LNCaP clone FGC (cell line): ENCODE measurements around the gene ZSCAN20.

Experiments used
- DNase-seq: peaks from one replicate; pipeline ENCODE4 v3.0.0-alpha.2; 2011; ENCODE audit warnings: low read depth
- H3K4me3 ChIP-seq: 2 replicates; pipeline ENCODE4 v1.5.1; 2011; ENCODE audit warnings: mild to moderate bottlenecking, low read depth, low read length, control low read depth
- CTCF ChIP-seq: IDR thresholded peaks from 2 replicates; pipeline ENCODE4 v1.5.1; 2012; ENCODE audit warnings: mild to moderate bottlenecking; ENCODE audit not compliant: control insufficient read depth, insufficient read depth; ENCODE audit errors: extremely low read depth

Gene ZSCAN20

GRCh38 chr1:33459691-33460090 lies 12.8 kb upstream of the ZSCAN20 start:
- no peak overlapping the region for H3K4me3 ChIP-seq
- DNase-seq: no peak
- TF ChIP-seq CTCF: no peak

GRCh38 chr1:33460144-33460543 lies 12.3 kb upstream of the ZSCAN20 start:
- no peak for DNase-seq
- TF ChIP-seq CTCF: no peak
- no peak overlapping the region for H3K4me3 ChIP-seq

GRCh38 chr1:33460947-33461629 lies 11.4 kb upstream of the ZSCAN20 start:
- H3K4me3 ChIP-seq: no peak overlapping the region
- TF ChIP-seq CTCF: no peak
- no peak for DNase-seq

GRCh38 chr1:33462405-33463164 lies 9.9 kb upstream of the ZSCAN20 start:
- no peak overlapping the region for H3K4me3 ChIP-seq
- no peak for DNase-seq
- no peak for TF ChIP-seq CTCF

GRCh38 chr1:33464552-33464951 lies 7.9 kb upstream of the ZSCAN20 start:
- TF ChIP-seq CTCF: no peak
- no peak for DNase-seq
- no peak overlapping the region for H3K4me3 ChIP-seq

GRCh38 chr1:33465316-33465715 lies 7.1 kb upstream of the ZSCAN20 start:
- H3K4me3 ChIP-seq: no peak overlapping the region
- DNase-seq: no peak

More at GRCh38 chr1:33465316-33465715, 7.1 kb upstream of the ZSCAN20 start:
- TF ChIP-seq CTCF: no peak
